ENCODE results near the gene EFEMP1.

The EFEMP1 gene

GRCh38 chr2:55923091-55923981, at the start of gene EFEMP1:
EFEMP1 (minus strand) TSS chr2:55923782; CDS start chr2:55922440, 1,342 bp downstream.
- DNase-seq (ENCODE audit: low read depth, low spot score): no peak

GRCh38 chr2:55970500-55970899, 46.9 kb upstream of the EFEMP1 start:
- no peak for DNase-seq (ENCODE audit: low read depth, low spot score)

- DNase-seq (ENCODE audit: low read depth, low spot score): no peak
Measured at GRCh38 chr2:55968941-55969340, 45.4 kb upstream of the EFEMP1 start.

- DNase-seq (ENCODE audit: low read depth, low spot score): no peak
Measured at GRCh38 chr2:55966401-55967118, 43.0 kb upstream of the EFEMP1 start.

- DNase-seq (ENCODE audit: low read depth, low spot score): no peak
Measured at GRCh38 chr2:55965966-55966365, 42.4 kb upstream of the EFEMP1 start.

GRCh38 chr2:55965276-55965675, 41.7 kb upstream of the EFEMP1 start:
- no peak for DNase-seq (ENCODE audit: low read depth, low spot score)

GRCh38 chr2:55962915-55963314, 39.3 kb upstream of the EFEMP1 start:
- DNase-seq (ENCODE audit: low read depth, low spot score): no peak

- DNase-seq (ENCODE audit: low read depth, low spot score): no peak
Measured at GRCh38 chr2:55961318-55961911, 37.8 kb upstream of the EFEMP1 start.

- DNase-seq (ENCODE audit: low read depth, low spot score): no peak
Measured at GRCh38 chr2:55958756-55959155, 35.2 kb upstream of the EFEMP1 start.

- DNase-seq (ENCODE audit: low read depth, low spot score): no peak
Measured at GRCh38 chr2:55957142-55957541, 33.6 kb upstream of the EFEMP1 start.

- DNase-seq (ENCODE audit: low read depth, low spot score): no peak
Measured at GRCh38 chr2:55954306-55955035, 30.9 kb upstream of the EFEMP1 start.

- no peak for DNase-seq (ENCODE audit: low read depth, low spot score)
Measured at GRCh38 chr2:55952415-55952814, 28.8 kb upstream of the EFEMP1 start.

GRCh38 chr2:55951533-55951932, 28.0 kb upstream of the EFEMP1 start:
- no peak for DNase-seq (ENCODE audit: low read depth, low spot score)

- no peak for DNase-seq (ENCODE audit: low read depth, low spot score)
Measured at GRCh38 chr2:55949613-55950012, 26.0 kb upstream of the EFEMP1 start.

- no peak for DNase-seq (ENCODE audit: low read depth, low spot score)
Measured at GRCh38 chr2:55949211-55949610, 25.6 kb upstream of the EFEMP1 start.

GRCh38 chr2:55948176-55948923, 24.8 kb upstream of the EFEMP1 start:
- DNase-seq (ENCODE audit: low read depth, low spot score): no peak

- DNase-seq (ENCODE audit: low read depth, low spot score): no peak
Measured at GRCh38 chr2:55947752-55948151, 24.2 kb upstream of the EFEMP1 start.

GRCh38 chr2:55946793-55947192, 23.2 kb upstream of the EFEMP1 start:
- no peak for DNase-seq (ENCODE audit: low read depth, low spot score)

- no peak for DNase-seq (ENCODE audit: low read depth, low spot score)
Measured at GRCh38 chr2:55943466-55943865, 19.9 kb upstream of the EFEMP1 start.

- DNase-seq (ENCODE audit: low read depth, low spot score): no peak
Measured at GRCh38 chr2:55936351-55936750, 12.8 kb upstream of the EFEMP1 start.

- DNase-seq (ENCODE audit: low read depth, low spot score): no peak
Measured at GRCh38 chr2:55934337-55934736, 10.8 kb upstream of the EFEMP1 start.

Data from activated naive CD8-positive, alpha-beta T cell treated with anti-CD3 and anti-CD28 coated beads, Interleukin-2, amount 50 U/mL, for 16 hours (primary cell).